ENCODE data around the gene FAM83C. TPM values are rescaled to one million over a fixed set of nuclear protein-coding genes. Genes with fewer than 3 reads are reported as not detected.

The FAM83C gene
- polyA plus RNA-seq, 3 donors: not detected

DNA sequence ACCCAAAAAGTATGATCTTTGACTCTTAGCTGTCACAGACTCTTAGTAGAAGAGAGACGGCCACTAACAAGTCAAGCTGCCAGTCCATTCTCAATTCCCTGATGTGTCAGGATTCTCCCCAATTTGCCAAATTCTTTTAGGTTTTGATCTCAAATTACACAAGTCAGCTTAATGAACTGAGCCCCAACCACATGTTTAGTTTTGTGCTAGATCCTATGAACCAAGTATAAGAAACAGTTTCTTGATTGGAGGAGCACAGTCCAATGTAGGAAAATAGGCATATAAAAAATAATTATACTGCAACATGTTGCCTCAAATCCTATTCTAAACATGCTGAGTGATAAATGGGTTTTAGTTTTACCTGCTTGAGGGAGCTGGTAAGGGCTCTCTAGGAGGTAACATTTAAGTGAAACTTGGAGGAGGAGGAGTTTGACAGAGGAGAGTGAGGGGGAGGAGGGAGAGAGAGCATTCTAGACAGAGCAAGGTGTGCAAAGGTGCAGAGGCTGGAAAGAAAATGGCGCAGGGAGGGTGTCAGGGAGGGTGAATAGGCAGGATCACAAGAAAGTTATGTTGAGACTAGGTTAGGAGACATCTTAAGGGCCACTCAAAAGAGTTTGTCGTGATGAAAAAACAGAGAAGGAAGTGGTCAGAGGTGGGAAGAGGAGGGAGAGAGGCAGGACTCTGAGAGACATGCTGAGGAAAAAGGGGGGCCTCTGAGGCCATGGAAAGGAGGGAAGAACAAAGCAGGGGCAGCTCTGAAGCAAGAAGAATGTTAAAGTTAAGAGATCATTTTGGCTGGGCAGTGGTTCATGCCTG, 22.8 kb upstream of the FAM83C start:
- H3K27ac ChIP-seq (ENCODE audit: low read depth in 1 of 2, low read length in 2 of 2): no peak overlapping the region
- Mint-ChIP-seq H3K27ac (peak overlapping the region in 2 of 7 donors; percentile 22 to 27), H3K27me3 (ENCODE audit: low read depth in 3 of 3) (peaks cover 0 to 2% (median 0%) of the 10 kb centered on the region in 3 donors), H3K36me3 (peaks cover 27 to 29% of the 10 kb centered on the region in 2 donors), H3K9me3 (no peaks in the 10 kb centered on the region), H3K4me1 (peaks cover 15% of the 10 kb centered on the region), H3K4me3 (no peak overlapping the region)
- intact Hi-C loops (cut with micrococcal nuclease): no loop called here
- TF ChIP-seq CTCF (IDR thresholded peaks at IDR 0.05): no peak
- H2AFZ ChIP-seq (ENCODE audit: insufficient read depth, low read depth, low read length, poor library complexity, severe bottlenecking): no peak overlapping the region
- no peak overlapping the region for H3K4me3 ChIP-seq (replicated peaks in 1 of 3; ENCODE audit: low read depth in 2 of 3, low read length in 3 of 3)
- no peaks in the 10 kb centered on the region for H3K4me1 ChIP-seq (ENCODE audit: control insufficient read depth in 1 of 2, insufficient read depth in 2 of 2, low read length in 2 of 2)
- WGBS (ENCODE audit: insufficient coverage): 52% methylated on average over 2 of the region's 3 CpGs
- no peaks in the 10 kb centered on the region for H3K9me3 ChIP-seq (replicated peaks in 1 of 2; ENCODE audit: control insufficient read depth in 1 of 2, insufficient read depth in 1 of 2, low read length in 2 of 2)
- DNase-seq: no peak
- no peaks in the 10 kb centered on the region for H3K79me2 ChIP-seq (ENCODE audit: insufficient read depth, low read length)
- no peak overlapping the region for H3K4me2 ChIP-seq (replicated peaks; ENCODE audit: extremely low read depth, low read length, poor library complexity, severe bottlenecking)
- peaks cover 2 to 27% of the 10 kb centered on the region in 2 donors for H3K36me3 ChIP-seq (replicated peaks in 1 of 2; ENCODE audit: control insufficient read depth in 1 of 2, insufficient read depth in 2 of 2, low read length in 2 of 2)
- no peak overlapping the region for H3K9ac ChIP-seq (ENCODE audit: insufficient read depth, low read length, poor library complexity, severe bottlenecking)
- H4K20me1 ChIP-seq (ENCODE audit: insufficient read depth, low read length): no peaks in the 10 kb centered on the region
- H3K27me3 ChIP-seq (ENCODE audit: control insufficient read depth in 2 of 2, insufficient read depth in 2 of 2, low read length in 2 of 2): no peaks in the 10 kb centered on the region

GRCh38 chr20:35312318-35312717, 20.1 kb upstream of the FAM83C start:
- Histone ChIP-seq H3K36me3 (replicated peaks in 1 of 2; ENCODE audit: control insufficient read depth in 1 of 2, insufficient read depth in 2 of 2, low read length in 2 of 2) (peaks cover 4 to 34% of the 10 kb centered on the region in 2 donors), H3K4me3 (replicated peaks in 1 of 3; ENCODE audit: low read depth in 2 of 3, low read length in 3 of 3) (no peak overlapping the region), H4K20me1 (ENCODE audit: insufficient read depth, low read length) (no peaks in the 10 kb centered on the region), H3K4me1 (ENCODE audit: control insufficient read depth in 1 of 2, insufficient read depth in 2 of 2, low read length in 2 of 2) (no peaks in the 10 kb centered on the region), H3K4me2 (replicated peaks; ENCODE audit: extremely low read depth, low read length, poor library complexity, severe bottlenecking) (no peak overlapping the region), H3K79me2 (ENCODE audit: insufficient read depth, low read length) (no peaks in the 10 kb centered on the region), H2AFZ (ENCODE audit: insufficient read depth, low read depth, low read length, poor library complexity, severe bottlenecking) (no peak overlapping the region), H3K27ac (ENCODE audit: low read depth in 1 of 2, low read length in 2 of 2) (peak overlapping the region in 1 of 2 donors; percentile 9), H3K9me3 (replicated peaks in 1 of 2; ENCODE audit: control insufficient read depth in 1 of 2, insufficient read depth in 1 of 2, low read length in 2 of 2) (no peaks in the 10 kb centered on the region), H3K27me3 (ENCODE audit: control insufficient read depth in 2 of 2, insufficient read depth in 2 of 2, low read length in 2 of 2) (no peaks in the 10 kb centered on the region), H3K9ac (ENCODE audit: insufficient read depth, low read length, poor library complexity, severe bottlenecking) (no peak overlapping the region)
- WGBS (ENCODE audit: insufficient coverage): no CpG with 5 or more reads among the region's 1 CpG
- Mint-ChIP-seq H3K4me3 (no peak overlapping the region), H3K9me3 (no peaks in the 10 kb centered on the region), H3K27ac (peak overlapping the region in 1 of 7 donors; percentile 22), H3K27me3 (ENCODE audit: low read depth in 3 of 3) (peaks cover 0 to 4% (median 0%) of the 10 kb centered on the region in 3 donors), H3K36me3 (peaks cover 30 to 37% of the 10 kb centered on the region in 2 donors), H3K4me1 (peaks cover 17% of the 10 kb centered on the region)
- intact Hi-C loops (cut with micrococcal nuclease): no loop called here
- DNase-seq: no peak
- TF ChIP-seq CTCF (IDR thresholded peaks at IDR 0.05): no peak
